H1 (cell line): Measurements from ENCODE around the gene KIT. TPM values are rescaled to one million over a fixed set of nuclear protein-coding genes. Genes with fewer than 3 reads are reported as not detected.

Experiments used
- CTCF ChIA-PET: fragments of 300-600 bp; sonication (Branson Sonifier 250); formaldehyde crosslinking; loops from one replicate; lab custom pipeline; 2021; ENCODE audit not compliant: partially characterized antibody; lab: Charles Lee
- POLR2A ChIA-PET: fragments of 300-600 bp; sonication (Branson Sonifier 250); formaldehyde crosslinking; loops from one replicate; lab custom pipeline; 2021; ENCODE audit warnings: inconsistent platforms; ENCODE audit not compliant: partially characterized antibody; lab: Charles Lee
- DNase-seq, 2 experiments: peaks; one replicate each; pipeline versions ENCODE4 v3.0.0 to v3.0.0-alpha.2; 2010 to 2022; ENCODE audit warnings: low spot score in 2 of 2, low read depth in 1 of 2, mixed read lengths in 1 of 2
- FAIRE-seq: peaks from 2 replicates; lab custom pipeline; 2011; peaks lifted over from hg19 to GRCh38; lab: Jason Lieb, UNC
- H2AFZ ChIP-seq: 2 replicates; pipeline ENCODE4 v1.8.1; 2012; ENCODE audit warnings: low read length, inconsistent platforms
- H2AK5ac ChIP-seq: 2 replicates; pipeline ENCODE4 v1.6.1; 2013; ENCODE audit warnings: low read depth, low read length
- H2BK120ac ChIP-seq: replicated peaks from 2 replicates; pipeline ENCODE3; 2013; ENCODE audit warnings: low read depth, low read length, inconsistent platforms
- H2BK12ac ChIP-seq: 2 replicates; pipeline ENCODE4 v1.6.1; 2013; ENCODE audit warnings: low read depth, low read length
- H2BK15ac ChIP-seq: 2 replicates; pipeline ENCODE4 v1.6.1; 2013; ENCODE audit warnings: low read length
- H2BK20ac ChIP-seq: 2 replicates; pipeline ENCODE4 v1.6.1; 2013; ENCODE audit warnings: low read length
- H2BK5ac ChIP-seq: 2 replicates; pipeline ENCODE4 v1.6.1; 2013; ENCODE audit warnings: low read depth, low read length
- H3K14ac ChIP-seq: 2 replicates; pipeline ENCODE4 v1.6.1; 2013; ENCODE audit warnings: inconsistent platforms; ENCODE audit not compliant: insufficient read length
- H3K18ac ChIP-seq: 2 replicates; pipeline ENCODE4 v1.6.1; 2013; ENCODE audit warnings: low read length; ENCODE audit errors: extremely low read depth
- H3K23ac ChIP-seq: 2 replicates; pipeline ENCODE4 v1.6.1; 2013; ENCODE audit warnings: inconsistent platforms; ENCODE audit not compliant: insufficient read length
- H3K23me2 ChIP-seq: 2 replicates; pipeline ENCODE4 v1.6.1; 2013; ENCODE audit warnings: low read depth, low read length
- H3K27ac ChIP-seq: 2 replicates; pipeline ENCODE4 v1.6.1; 2011; ENCODE audit warnings: low read depth, low read length, inconsistent platforms
- H3K27me3 ChIP-seq, 4 experiments: replicated peaks in 1 of 4; 1 replicate in 1 of 4; 2 replicates in 3 of 4; pipeline versions ENCODE4 v1.6.1 to v1.8.1; 2011 to 2013; ENCODE audit warnings: low read length in 3 of 4, mild to moderate bottlenecking in 3 of 4, inconsistent platforms in 2 of 4, mixed read lengths in 2 of 4, moderate library complexity in 1 of 4; ENCODE audit not compliant: control insufficient read depth in 3 of 4, insufficient read depth in 3 of 4; ENCODE audit errors: extremely low read depth in 1 of 4
- H3K36me3 ChIP-seq, 4 experiments: 2 replicates each; pipeline versions ENCODE4 v1.6.1 to v1.8.1; 2011 to 2013; ENCODE audit warnings: mild to moderate bottlenecking in 4 of 4, low read length in 3 of 4, moderate library complexity in 2 of 4, control low read depth in 1 of 4, inconsistent platforms in 1 of 4; ENCODE audit not compliant: insufficient read depth in 4 of 4, control insufficient read depth in 2 of 4
- H3K4ac ChIP-seq: replicated peaks from 2 replicates; pipeline ENCODE3; 2013; ENCODE audit warnings: low read length, low read depth, mixed read lengths, inconsistent platforms; ENCODE audit not compliant: insufficient read length
- H3K4me1 ChIP-seq, 4 experiments: replicated peaks in 1 of 4; 1 replicate in 1 of 4; 2 replicates in 3 of 4; pipeline versions ENCODE4 v1.6.1 to v1.8.1; 2011 to 2013; ENCODE audit warnings: low read length in 3 of 4, inconsistent platforms in 2 of 4, mixed read lengths in 1 of 4; ENCODE audit not compliant: insufficient read depth in 4 of 4, control insufficient read depth in 3 of 4
- H3K4me2 ChIP-seq, 2 experiments: 2 replicates each; pipeline versions ENCODE4 v1.6.1 to v1.8.1; 2011 to 2013; ENCODE audit warnings: low read depth in 2 of 2, low read length in 2 of 2, control low read depth in 1 of 2, inconsistent platforms in 1 of 2, mild to moderate bottlenecking in 1 of 2; ENCODE audit not compliant: insufficient read depth in 1 of 2
- H3K4me3 ChIP-seq, 4 experiments: fragments of 200-600, 300-600 bp in 1 of 4; sonication (generic), shearing (Covaris generic), sonication (Bioruptor Twin) in 1 of 4; 2 replicates each; pipeline versions ENCODE4 v1.5.1 to v1.8.1; 2011 to 2016; ENCODE audit warnings: low read length in 4 of 4, low read depth in 3 of 4, control low read depth in 2 of 4, inconsistent platforms in 2 of 4, mild to moderate bottlenecking in 2 of 4, mixed read lengths in 1 of 4, moderate library complexity in 1 of 4; ENCODE audit not compliant: insufficient read depth in 2 of 4; ENCODE audit errors: extremely low read depth in 1 of 4
- H3K56ac ChIP-seq: replicated peaks from 2 replicates; pipeline ENCODE3; 2013; ENCODE audit warnings: low read depth, mild to moderate bottlenecking, mixed read lengths, low read length, inconsistent platforms; ENCODE audit not compliant: insufficient read length
- H3K79me1 ChIP-seq: 2 replicates; pipeline ENCODE4 v1.6.1; 2013; ENCODE audit warnings: low read depth, low read length, control low read depth
- H3K79me2 ChIP-seq, 2 experiments: 2 replicates each; pipeline versions ENCODE4 v1.6.1 to v1.8.1; 2012 to 2013; ENCODE audit warnings: low read length in 2 of 2, mild to moderate bottlenecking in 2 of 2, inconsistent platforms in 1 of 2; ENCODE audit not compliant: insufficient read depth in 2 of 2, control insufficient read depth in 1 of 2
- H3K9ac ChIP-seq, 4 experiments: replicated peaks in 1 of 4; 1 replicate in 1 of 4; 2 replicates in 3 of 4; pipeline versions ENCODE4 v1.6.1 to v1.8.1; 2011 to 2013; ENCODE audit warnings: low read depth in 3 of 4, low read length in 3 of 4, control low read depth in 2 of 4, mild to moderate bottlenecking in 2 of 4, moderate library complexity in 2 of 4, inconsistent platforms in 1 of 4; ENCODE audit errors: extremely low read depth in 1 of 4
- H3K9me3 ChIP-seq, 2 experiments: 2 replicates each; pipeline versions ENCODE4 v1.6.1 to v1.8.1; 2012 to 2013; ENCODE audit warnings: mild to moderate bottlenecking in 2 of 2, moderate library complexity in 2 of 2, control low read depth in 1 of 2, inconsistent platforms in 1 of 2, low read depth in 1 of 2, low read length in 1 of 2, mixed read lengths in 1 of 2; ENCODE audit not compliant: insufficient read depth in 2 of 2
- H4K20me1 ChIP-seq, 2 experiments: replicated peaks in 1 of 2; 2 replicates each; pipeline versions ENCODE3 to v1.8.1; 2011 to 2013; ENCODE audit warnings: inconsistent platforms in 2 of 2, low read length in 2 of 2, mild to moderate bottlenecking in 1 of 2; ENCODE audit not compliant: insufficient read depth in 2 of 2, control insufficient read depth in 1 of 2
- H4K5ac ChIP-seq: 2 replicates; pipeline ENCODE4 v1.6.1; 2013; ENCODE audit warnings: low read length, low read depth, mixed read lengths, inconsistent platforms; ENCODE audit not compliant: insufficient read length
- H4K8ac ChIP-seq: 2 replicates; pipeline ENCODE4 v1.8.0; 2013; ENCODE audit warnings: mild to moderate bottlenecking, moderate library complexity, low read length, inconsistent platforms; ENCODE audit not compliant: insufficient read depth; ENCODE audit errors: extremely low read depth
- H4K91ac ChIP-seq: replicated peaks from 2 replicates; pipeline ENCODE3; 2013; ENCODE audit warnings: low read length, mixed read lengths, inconsistent platforms; ENCODE audit not compliant: insufficient read length
- EZH2 ChIP-seq: fragments of 200-600 bp; sonication (generic); IDR thresholded peaks from 2 replicates; pipeline ENCODE4 v1.7.1; 2012; ENCODE audit warnings: low read depth, mild to moderate bottlenecking, moderate library complexity, low read length, inconsistent platforms; ENCODE audit not compliant: severe bottlenecking
- WGBS, 2 experiments: shearing (Covaris generic) in 1 of 2; methylation state at CpG; one replicate each; pipeline versions ENCODE4 v1.1.6 to v1.1.7; 2013 to 2015; ENCODE audit warnings: low lambda C conversion rate in 2 of 2, mixed read lengths in 2 of 2, inconsistent platforms in 1 of 2, low coverage in 1 of 2, missing lambda C conversion rate in 1 of 2; ENCODE audit not compliant: insufficient replicate concordance in 2 of 2, insufficient coverage in 1 of 2, insufficient read length in 1 of 2; ENCODE audit errors: extremely low coverage in 1 of 2, missing lambda C conversion rate in 1 of 2; 5-methylcytosine and 5-hydroxymethylcytosine counted together
- polyA plus RNA-seq, 7 experiments: library from polyadenylated mRNA; depleted of rRNA in 3 of 7; stranded (reverse) in 5 of 7; unstranded in 2 of 7; fragments of >200 nt in 5 of 7; fragments of 200-250 nt in 2 of 7; gene quantifications; 1 replicate in 5 of 7; 2 replicates in 1 of 7; 4 replicates in 1 of 7; pipeline versions ENCODE4 v1.2.1 to v1.2.3, GENCODE V29; 2011 to 2013; ENCODE audit warnings: missing spikeins in 2 of 7, mixed read lengths in 2 of 7
- total RNA-seq: library from RNA; stranded (reverse); fragmentation: NEBNext Ultra II Directional; extraction: Animal tissue kit (Norgen Biotek cat#: 25700); gene quantifications from 2 replicates; pipeline ENCODE4 v1.2.1, GENCODE V29; 2021
- TF ChIP-seq, protein P1 (sequence below), 3 experiments: IDR thresholded peaks; 1 replicate in 2 of 3; 2 replicates in 1 of 3; pipeline versions ENCODE4 v1.5.1 to v1.6.1; 2011; ENCODE audit warnings: low read length in 3 of 3, mild to moderate bottlenecking in 3 of 3, inconsistent platforms in 2 of 3, low read depth in 1 of 3, moderate library complexity in 1 of 3; ENCODE audit not compliant: insufficient read depth in 1 of 3; ENCODE audit errors: control extremely low read depth in 1 of 3

Gene KIT
- total and polyA plus RNA-seq, 2 of the 8 experiments (the other 6 are each of a cell fraction or from before 2014, with no cell fraction given) = 14.4 to 24.8 TPM

DNA sequence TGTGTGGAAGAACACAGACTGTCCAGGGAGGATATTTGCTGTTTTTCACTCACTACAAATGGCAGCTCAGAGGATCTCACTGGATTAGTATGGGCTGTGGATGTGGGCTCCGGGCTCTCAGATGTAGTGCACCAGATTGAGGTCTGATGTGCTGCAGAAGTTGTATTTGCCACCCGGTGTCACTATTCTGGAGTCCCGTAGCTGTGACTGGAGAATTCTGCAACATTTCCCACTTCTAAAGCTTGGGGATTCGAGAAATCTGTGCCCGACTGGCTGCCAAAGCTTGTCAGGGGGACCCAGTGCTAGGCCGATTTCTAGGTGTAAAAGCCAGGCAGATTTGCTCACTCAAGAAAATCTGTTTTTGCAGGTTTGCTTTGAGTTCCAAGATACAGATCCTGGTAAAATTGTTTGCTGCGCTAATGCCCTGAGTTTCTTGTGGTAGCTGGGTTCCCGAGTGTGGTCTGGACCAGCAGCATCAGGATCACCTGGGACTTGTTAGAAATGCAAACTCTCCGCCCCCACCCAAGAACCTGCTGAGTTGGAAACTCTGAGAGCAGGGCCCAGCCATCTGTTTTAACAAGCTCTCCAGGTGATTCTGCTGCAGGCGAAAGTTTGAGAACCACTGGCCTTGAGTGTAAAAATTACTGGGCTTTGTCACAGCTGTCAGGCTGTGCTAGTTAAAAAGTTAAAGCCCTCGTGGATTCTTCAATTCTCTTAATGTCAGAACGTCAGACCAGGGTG lies 18.1 kb downstream of the KIT start:
- Histone ChIP-seq H3K36me3 (no peaks in the 10 kb centered on the region), H4K8ac (no peak overlapping the region), H3K18ac (no peak overlapping the region), H2BK15ac (no peak overlapping the region), H2BK120ac (no peak overlapping the region), H2BK5ac (no peak overlapping the region), H2AK5ac (no peak overlapping the region), H3K23me2 (no peaks in the 10 kb centered on the region), H3K4ac (no peak overlapping the region), H3K56ac (no peak overlapping the region), H3K9ac (no peak overlapping the region; a peak in 2 of 7 replicates), H3K4me2 (peak overlapping the region in 1 of 2 experiments; percentile 10; a peak in 2 of 4 replicates), H3K79me1 (no peaks in the 10 kb centered on the region; the same call in 1 of the 2 replicates), H3K79me2 (peaks cover 0 to 68% of the 10 kb centered on the region in 2 experiments; a peak in 2 of 4 replicates), H3K27ac (no peak overlapping the region), H2AFZ (no peak overlapping the region), H3K4me1 (peaks cover 9 to 19% (median 14%) of the 10 kb centered on the region in 4 experiments; a peak in 6 of 7 replicates), H4K91ac (no peak overlapping the region), H3K4me3 (no peak overlapping the region), H3K9me3 (no peaks in the 10 kb centered on the region), H4K20me1 (peaks cover 2 to 5% of the 10 kb centered on the region in 2 experiments), H3K27me3 (no peaks in the 10 kb centered on the region), H4K5ac (no peak overlapping the region), H2BK20ac (no peak overlapping the region), H2BK12ac (no peak overlapping the region), H3K14ac (no peak overlapping the region), H3K23ac (no peak overlapping the region)
- FAIRE-seq (peak; percentile 32), DNase-seq (no peak)
- ChIA-PET POLR2A (interaction anchor here (1.5 to 1.7 kb wide), 2 partner anchors 13 to 19 kb away, joined by 6 read pairs; partner anchors contain the start of gene KIT), CTCF (interaction anchor here (0.7 to 2.9 kb wide), 9 partner anchors 13 to 285 kb away, joined by 3 to 9 read pairs (median 3); partner anchors contain the start of gene KIT)
- no peak for TF ChIP-seq EZH2
- TF ChIP-seq, protein P1, sequence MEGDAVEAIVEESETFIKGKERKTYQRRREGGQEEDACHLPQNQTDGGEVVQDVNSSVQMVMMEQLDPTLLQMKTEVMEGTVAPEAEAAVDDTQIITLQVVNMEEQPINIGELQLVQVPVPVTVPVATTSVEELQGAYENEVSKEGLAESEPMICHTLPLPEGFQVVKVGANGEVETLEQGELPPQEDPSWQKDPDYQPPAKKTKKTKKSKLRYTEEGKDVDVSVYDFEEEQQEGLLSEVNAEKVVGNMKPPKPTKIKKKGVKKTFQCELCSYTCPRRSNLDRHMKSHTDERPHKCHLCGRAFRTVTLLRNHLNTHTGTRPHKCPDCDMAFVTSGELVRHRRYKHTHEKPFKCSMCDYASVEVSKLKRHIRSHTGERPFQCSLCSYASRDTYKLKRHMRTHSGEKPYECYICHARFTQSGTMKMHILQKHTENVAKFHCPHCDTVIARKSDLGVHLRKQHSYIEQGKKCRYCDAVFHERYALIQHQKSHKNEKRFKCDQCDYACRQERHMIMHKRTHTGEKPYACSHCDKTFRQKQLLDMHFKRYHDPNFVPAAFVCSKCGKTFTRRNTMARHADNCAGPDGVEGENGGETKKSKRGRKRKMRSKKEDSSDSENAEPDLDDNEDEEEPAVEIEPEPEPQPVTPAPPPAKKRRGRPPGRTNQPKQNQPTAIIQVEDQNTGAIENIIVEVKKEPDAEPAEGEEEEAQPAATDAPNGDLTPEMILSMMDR (IDR thresholded peaks at IDR 0.05; ENCODE audit: control extremely low read depth in 1 of 3, insufficient read depth in 1 of 3, low read depth in 1 of 3, low read length in 3 of 3) = 0 out of 4 replicates have a peak, but pooled peaks of 1 of the 3 experiments have one; percentile 4
- 70% methylated on average over 12 of the region's 12 CpGs; no CpG with 5 or more reads in 1 of the 2 experiments for WGBS, 2 experiments
